ENCODE data around the gene ATG7.
A peak's percentile ranks its signal among the peaks of the same experiment; 100 is the strongest.

The ATG7 gene

GRCh38 chr3:11271986-11272904 lies at the start of gene ATG7:
Gene ATG7 (plus strand): TSS chr3:11272397. CDS start chr3:11298696, 26,299 bp downstream.
- peak; percentile 94 for DNase-seq

- DNase-seq: no peak
Measured at GRCh38 chr3:11224010-11224409, 48.2 kb upstream of the ATG7 start.

GRCh38 chr3:11224870-11225229 lies 47.3 kb upstream of the ATG7 start:
- no peak for DNase-seq

- no peak for DNase-seq
Measured at GRCh38 chr3:11226042-11226370, 46.2 kb upstream of the ATG7 start.

GRCh38 chr3:11228041-11228440 lies 44.2 kb upstream of the ATG7 start:
- DNase-seq: no peak

- DNase-seq: no peak
Measured at GRCh38 chr3:11230125-11230524, 42.1 kb upstream of the ATG7 start.

GRCh38 chr3:11230832-11231231 lies 41.4 kb upstream of the ATG7 start:
- no peak for DNase-seq

- DNase-seq: no peak
Measured at GRCh38 chr3:11235385-11235784, 36.8 kb upstream of the ATG7 start.

GRCh38 chr3:11236588-11237461 lies 35.4 kb upstream of the ATG7 start:
- DNase-seq: peak; percentile 67

GRCh38 chr3:11238060-11238459 lies 34.1 kb upstream of the ATG7 start:
- DNase-seq: no peak

- no peak for DNase-seq
Measured at GRCh38 chr3:11238880-11239279, 33.3 kb upstream of the ATG7 start.

- DNase-seq: no peak
Measured at GRCh38 chr3:11239796-11240195, 32.4 kb upstream of the ATG7 start.

GRCh38 chr3:11240496-11240895 lies 31.7 kb upstream of the ATG7 start:
- no peak for DNase-seq

- no peak for DNase-seq
Measured at GRCh38 chr3:11244121-11244677, 28.0 kb upstream of the ATG7 start.

- DNase-seq: no peak
Measured at GRCh38 chr3:11245276-11245675, 26.9 kb upstream of the ATG7 start.

GRCh38 chr3:11245827-11246662 lies 26.2 kb upstream of the ATG7 start:
- DNase-seq: no peak

- no peak for DNase-seq
Measured at GRCh38 chr3:11246663-11246970, 25.6 kb upstream of the ATG7 start.

GRCh38 chr3:11247362-11247761 lies 24.8 kb upstream of the ATG7 start:
- DNase-seq: no peak

- DNase-seq: no peak
Measured at GRCh38 chr3:11248596-11248995, 23.6 kb upstream of the ATG7 start.

- DNase-seq: no peak
Measured at GRCh38 chr3:11250902-11251806, 21.0 kb upstream of the ATG7 start.

GRCh38 chr3:11251807-11252176 lies 20.4 kb upstream of the ATG7 start:
- DNase-seq: no peak

GRCh38 chr3:11254876-11255275 lies 17.3 kb upstream of the ATG7 start:
- no peak for DNase-seq

Data from NCI-H774 (cell line).